ENCODE measurements around the gene MTHFD1L. TPM values are rescaled to one million over a fixed set of nuclear protein-coding genes. Genes with fewer than 3 reads are reported as not detected.
A peak's percentile ranks its signal among the peaks of the same experiment; 100 is the strongest.
"Not testable (repeated sequence)": the region's sequence is repeated elsewhere in the genome, so short reads cannot be mapped to it uniquely, and the experiment has no call there.

MTHFD1L gene
- total and polyA plus RNA-seq, 2 donors (not counting 1 experiment from before 2014, with no cell fraction given): 36.1 to 48.9 TPM

- Histone ChIP-seq H2AFZ (ENCODE audit: low read length) (no peak overlapping the region), H4K20me1 (ENCODE audit: control insufficient read depth, extremely low read depth, insufficient read depth, low read length) (no peaks in the 10 kb centered on the region), H3K4me2 (ENCODE audit: extremely low read depth, insufficient read depth, low read length) (no peak overlapping the region), H3K36me3 (ENCODE audit: control insufficient read depth, insufficient read depth, low read length) (peaks cover 5% of the 10 kb centered on the region), H3K79me2 (ENCODE audit: control insufficient read depth, insufficient read depth, low read length) (no peaks in the 10 kb centered on the region), H3K9me3 (ENCODE audit: control insufficient read depth, insufficient read depth, low read depth, low read length) (no peaks in the 10 kb centered on the region), H3K27me3 (ENCODE audit: control insufficient read depth, insufficient read depth, low read length) (no peaks in the 10 kb centered on the region), H3K4me3 (replicated peaks in 1 of 4; ENCODE audit: control extremely low read depth in 1 of 4, insufficient read depth in 1 of 4, low read depth in 3 of 4, low read length in 4 of 4) (no peak overlapping the region), H3K27ac (ENCODE audit: insufficient read depth, low read length) (no peak overlapping the region), H3K4me1 (ENCODE audit: control insufficient read depth, extremely low read depth, insufficient read depth, low read length) (peaks cover 8% of the 10 kb centered on the region), H3K9ac (ENCODE audit: insufficient read depth, low read length) (no peak overlapping the region)
- peak in 1 of 2 donors; percentile 76 for DNase-seq (ENCODE audit: low read depth in 2 of 2)
- TF ChIP-seq CTCF (conservative IDR thresholded peaks at IDR 0.05 in 1 of 2, IDR thresholded peaks at IDR 0.05 in 1 of 2; ENCODE audit: low read depth in 1 of 2, low read length in 2 of 2) (no peak), EZH2 (IDR thresholded peaks at IDR 0.05; ENCODE audit: low read length, missing control alignments) (no peak)
These were observed 169.6 kb downstream of the MTHFD1L start for GRCh38 chr6:151034825-151035781.

- H4K20me1 ChIP-seq (ENCODE audit: control insufficient read depth, extremely low read depth, insufficient read depth, low read length); H2AFZ ChIP-seq (ENCODE audit: low read length); H3K79me2 ChIP-seq (ENCODE audit: control insufficient read depth, insufficient read depth, low read length); H3K36me3 ChIP-seq (ENCODE audit: control insufficient read depth, insufficient read depth, low read length); H3K4me3 ChIP-seq (replicated peaks in 1 of 4; ENCODE audit: control extremely low read depth in 1 of 4, insufficient read depth in 1 of 4, low read depth in 3 of 4, low read length in 4 of 4); H3K4me1 ChIP-seq (ENCODE audit: control insufficient read depth, extremely low read depth, insufficient read depth, low read length); H3K9me3 ChIP-seq (ENCODE audit: control insufficient read depth, insufficient read depth, low read depth, low read length); H3K27me3 ChIP-seq (ENCODE audit: control insufficient read depth, insufficient read depth, low read length); H3K9ac ChIP-seq (ENCODE audit: insufficient read depth, low read length); H3K4me2 ChIP-seq (ENCODE audit: extremely low read depth, insufficient read depth, low read length): not testable (repeated sequence)
- peak; percentile 92 to 99 for DNase-seq (ENCODE audit: low read depth in 2 of 2)
- H3K27ac ChIP-seq (ENCODE audit: insufficient read depth, low read length): peak overlapping the region; percentile 62
These were observed 170.8 kb downstream of the MTHFD1L start for GRCh38 chr6:151036211-151036721.

GRCh38 chr6:151036869-151037680, 171.6 kb downstream of the MTHFD1L start:
- peaks cover 5% of the 10 kb centered on the region for H3K36me3 ChIP-seq (ENCODE audit: control insufficient read depth, insufficient read depth, low read length)
- H3K4me1 ChIP-seq (ENCODE audit: control insufficient read depth, extremely low read depth, insufficient read depth, low read length): peaks cover 12% of the 10 kb centered on the region
- H3K4me3 ChIP-seq (replicated peaks in 1 of 4; ENCODE audit: control extremely low read depth in 1 of 4, insufficient read depth in 1 of 4, low read depth in 3 of 4, low read length in 4 of 4): no peak overlapping the region
- TF ChIP-seq EZH2 (IDR thresholded peaks at IDR 0.05; ENCODE audit: low read length, missing control alignments): no peak
- TF ChIP-seq CTCF (conservative IDR thresholded peaks at IDR 0.05 in 1 of 2, IDR thresholded peaks at IDR 0.05 in 1 of 2; ENCODE audit: low read depth in 1 of 2, low read length in 2 of 2): no peak
- H3K27ac ChIP-seq (ENCODE audit: insufficient read depth, low read length): peak overlapping the region; percentile 62
- H4K20me1 ChIP-seq (ENCODE audit: control insufficient read depth, extremely low read depth, insufficient read depth, low read length): no peaks in the 10 kb centered on the region
- H3K27me3 ChIP-seq (ENCODE audit: control insufficient read depth, insufficient read depth, low read length): no peaks in the 10 kb centered on the region
- DNase-seq (ENCODE audit: low read depth in 2 of 2): peak in 1 of 2 donors; percentile 72
- H3K9me3 ChIP-seq (ENCODE audit: control insufficient read depth, insufficient read depth, low read depth, low read length): no peaks in the 10 kb centered on the region
- no peaks in the 10 kb centered on the region for H3K79me2 ChIP-seq (ENCODE audit: control insufficient read depth, insufficient read depth, low read length)
- H3K4me2 ChIP-seq (ENCODE audit: extremely low read depth, insufficient read depth, low read length): no peak overlapping the region
- no peak overlapping the region for H3K9ac ChIP-seq (ENCODE audit: insufficient read depth, low read length)
- H2AFZ ChIP-seq (ENCODE audit: low read length): no peak overlapping the region

Measured in fibroblast of lung (primary cell).